H9 (cell line): ENCODE measurements around the gene RUNX2. TPM values are rescaled to one million over a fixed set of nuclear protein-coding genes. Genes with fewer than 3 reads are reported as not detected.
"Not testable (repeated sequence)": the region's sequence is repeated elsewhere in the genome, so short reads cannot be mapped to it uniquely, and the experiment has no call there.

Experiments
- DNase-seq: peaks from one replicate; pipeline ENCODE4 v3.0.0-alpha.2; 2017
- H2AFZ ChIP-seq: one replicate; pipeline ENCODE4 v1.6.1; 2013; ENCODE audit warnings: mild to moderate bottlenecking, low read length, control low read depth, moderate library complexity
- H2AK5ac ChIP-seq: 2 replicates; pipeline ENCODE4 v1.6.1; 2013; ENCODE audit warnings: low read length, control low read depth, mixed read lengths; ENCODE audit not compliant: insufficient read length
- H2BK120ac ChIP-seq: one replicate; pipeline ENCODE4 v1.6.1; 2013; ENCODE audit warnings: low read depth, mild to moderate bottlenecking, low read length, control low read depth, inconsistent platforms; ENCODE audit not compliant: poor library complexity, severe bottlenecking
- H2BK12ac ChIP-seq: 2 replicates; pipeline ENCODE4 v1.6.1; 2013; ENCODE audit warnings: low read length, control low read depth, mixed read lengths, low read depth; ENCODE audit not compliant: insufficient read length
- H2BK15ac ChIP-seq: 2 replicates; pipeline ENCODE4 v1.6.1; 2013; ENCODE audit warnings: low read depth, low read length, control low read depth
- H2BK20ac ChIP-seq: one replicate; pipeline ENCODE4 v1.6.1; 2013; ENCODE audit warnings: low read depth, mild to moderate bottlenecking, low read length, control low read depth, inconsistent platforms; ENCODE audit not compliant: poor library complexity, severe bottlenecking
- H2BK5ac ChIP-seq: 2 replicates; pipeline ENCODE4 v1.6.1; 2013; ENCODE audit warnings: low read length, control low read depth, mixed read lengths; ENCODE audit not compliant: insufficient read length
- H3K14ac ChIP-seq: 2 replicates; pipeline ENCODE4 v1.6.1; 2013; ENCODE audit warnings: low read length, control low read depth; ENCODE audit not compliant: insufficient read depth
- H3K18ac ChIP-seq: 2 replicates; pipeline ENCODE4 v1.6.1; 2013; ENCODE audit warnings: low read depth, mild to moderate bottlenecking, mixed read lengths, low read length, control low read depth; ENCODE audit not compliant: insufficient read length
- H3K23ac ChIP-seq: 2 replicates; pipeline ENCODE4 v1.6.1; 2013; ENCODE audit warnings: low read length, control low read depth, mixed read lengths, low read depth; ENCODE audit not compliant: insufficient read length
- H3K23me2 ChIP-seq: 2 replicates; pipeline ENCODE4 v1.6.1; 2013; ENCODE audit warnings: low read depth, mild to moderate bottlenecking, mixed read lengths, low read length, control low read depth; ENCODE audit not compliant: insufficient read length, poor library complexity, severe bottlenecking
- H3K27ac ChIP-seq: 2 replicates; pipeline ENCODE4 v1.5.1; 2013; ENCODE audit warnings: low read length, control low read depth, mixed read lengths, low read depth; ENCODE audit not compliant: insufficient read length
- H3K27me3 ChIP-seq: 2 replicates; pipeline ENCODE4 v1.6.1; 2013; ENCODE audit warnings: low read length, control low read depth, inconsistent platforms; ENCODE audit not compliant: insufficient read depth
- H3K4ac ChIP-seq: 2 replicates; pipeline ENCODE4 v1.6.1; 2013; ENCODE audit warnings: low read depth, mild to moderate bottlenecking, control low read depth, inconsistent platforms, low read length, moderate library complexity
- H3K4me1 ChIP-seq: 2 replicates; pipeline ENCODE4 v1.6.1; 2013; ENCODE audit warnings: low read length, control low read depth, inconsistent platforms; ENCODE audit not compliant: insufficient read depth
- H3K4me2 ChIP-seq: 2 replicates; pipeline ENCODE4 v1.6.1; 2013; ENCODE audit warnings: low read length, control low read depth, mixed read lengths; ENCODE audit not compliant: insufficient read length, insufficient read depth
- H3K56ac ChIP-seq: 2 replicates; pipeline ENCODE4 v1.6.1; 2013; ENCODE audit warnings: low read depth, mild to moderate bottlenecking, mixed read lengths, low read length, control low read depth; ENCODE audit not compliant: insufficient read length
- H3K79me1 ChIP-seq: 2 replicates; pipeline ENCODE4 v1.6.1; 2013; ENCODE audit warnings: low read depth, mild to moderate bottlenecking, moderate library complexity, low read length, control low read depth, inconsistent platforms; ENCODE audit not compliant: insufficient read depth, poor library complexity, severe bottlenecking
- H3K79me2 ChIP-seq: 2 replicates; pipeline ENCODE4 v1.6.1; 2013; ENCODE audit warnings: low read length, control low read depth, inconsistent platforms; ENCODE audit not compliant: insufficient read depth
- H3K9ac ChIP-seq: 2 replicates; pipeline ENCODE4 v1.6.1; 2013; ENCODE audit warnings: low read length, control low read depth, mixed read lengths; ENCODE audit not compliant: insufficient read length; ENCODE audit errors: extremely low read depth
- H3K9me3 ChIP-seq: one replicate; pipeline ENCODE4 v1.6.1; 2013; ENCODE audit warnings: low read depth, low read length, inconsistent platforms; ENCODE audit not compliant: control insufficient read depth
- H3T11ph ChIP-seq: one replicate; pipeline ENCODE4 v1.6.1; 2013; ENCODE audit warnings: mild to moderate bottlenecking, low read length, control low read depth, inconsistent platforms
- H4K20me1 ChIP-seq: one replicate; pipeline ENCODE4 v1.6.1; 2013; ENCODE audit not compliant: control insufficient read depth, insufficient read length, insufficient read depth
- H4K5ac ChIP-seq: 2 replicates; pipeline ENCODE4 v1.6.1; 2013; ENCODE audit warnings: low read depth, mild to moderate bottlenecking, mixed read lengths, low read length, control low read depth; ENCODE audit not compliant: insufficient read length
- H4K8ac ChIP-seq: replicated peaks from 2 replicates; pipeline ENCODE4 v1.6.1; 2013; ENCODE audit warnings: low read length, control low read depth, mixed read lengths, low read depth; ENCODE audit not compliant: insufficient read length
- H4K91ac ChIP-seq: 2 replicates; pipeline ENCODE4 v1.6.1; 2013; ENCODE audit warnings: low read depth, mild to moderate bottlenecking, moderate library complexity, mixed read lengths, low read length, control low read depth; ENCODE audit not compliant: insufficient read length
- H3K27ac Mint-ChIP-seq, 3 experiments: 2 replicates in 2 of 3; 3 replicates in 1 of 3; pipeline ENCODE4 v1.8.0; 2020 to 2021; ENCODE audit warnings: mixed read lengths in 3 of 3, mild to moderate bottlenecking in 1 of 3, moderate library complexity in 1 of 3
- H3K27me3 Mint-ChIP-seq: 2 replicates; pipeline ENCODE4 v1.8.0; 2021; ENCODE audit warnings: low read depth, mild to moderate bottlenecking, moderate library complexity, mixed read lengths
- H3K36me3 Mint-ChIP-seq, 3 experiments: 2 replicates in 2 of 3; 3 replicates in 1 of 3; pipeline ENCODE4 v1.8.0; 2020 to 2021; ENCODE audit warnings: low read depth in 3 of 3, mixed read lengths in 3 of 3; ENCODE audit not compliant: insufficient read depth in 1 of 3
- H3K4me1 Mint-ChIP-seq, 2 experiments: 2 replicates each; pipeline ENCODE4 v1.8.0; 2020; ENCODE audit warnings: mixed read lengths in 2 of 2
- H3K4me3 Mint-ChIP-seq, 2 experiments: 2 replicates in 1 of 2; 3 replicates in 1 of 2; pipeline ENCODE4 v1.8.0; 2020 to 2021; ENCODE audit warnings: mild to moderate bottlenecking in 2 of 2, mixed read lengths in 2 of 2, moderate library complexity in 1 of 2
- H3K9me3 Mint-ChIP-seq, 2 experiments: 2 replicates in 1 of 2; 3 replicates in 1 of 2; pipeline ENCODE4 v1.8.0; 2020; ENCODE audit warnings: mild to moderate bottlenecking in 2 of 2, mixed read lengths in 2 of 2, moderate library complexity in 1 of 2
- CTCF ChIP-seq: fragments of 200-600 bp; sonication (generic); conservative IDR thresholded peaks from 3 replicates; pipeline ENCODE4 v1.8.0; 2021; ENCODE audit warnings: antibody characterized with exemption, mild to moderate bottlenecking
- WGBS: extraction: QIAGEN DNeasy Blood & Tissue Kit; methylation state at CpG from one replicate; pipeline ENCODE4 v1.1.7; 2013; ENCODE audit warnings: missing lambda C conversion rate, low lambda C conversion rate, mixed read lengths; ENCODE audit not compliant: insufficient read length; ENCODE audit errors: extremely low coverage; 5-methylcytosine and 5-hydroxymethylcytosine counted together
- total RNA-seq: library from RNA; stranded (reverse); gene quantifications from 2 replicates; pipeline ENCODE4 v1.2.1, GENCODE V29; 2021

RUNX2 gene
- total RNA-seq, 1 experiment from 2014 or later = 0.15 TPM

GRCh38 chr6:45293306-45293705, 34.8 kb upstream of the RUNX2 start:
- H4K5ac ChIP-seq = no peak overlapping the region
- peaks cover 9 to 19% of the 10 kb centered on the region in 2 experiments for H3K4me1 Mint-ChIP-seq
- no peaks in the 10 kb centered on the region for H4K20me1 ChIP-seq
- H3K27ac ChIP-seq = no peak overlapping the region
- H3T11ph ChIP-seq = no peak overlapping the region
- H2AK5ac ChIP-seq = no peak overlapping the region
- H3K56ac ChIP-seq = no peak overlapping the region
- H3K4me3 Mint-ChIP-seq = no peak overlapping the region
- no peak overlapping the region for H3K9ac ChIP-seq
- no peak for TF ChIP-seq CTCF
- H3K36me3 Mint-ChIP-seq = peaks cover 2 to 15% (median 11%) of the 10 kb centered on the region in 3 experiments; a peak in 6 of 7 replicates
- no peak overlapping the region for H3K27ac Mint-ChIP-seq
- H3K14ac ChIP-seq = no peak overlapping the region
- no peaks in the 10 kb centered on the region for H3K4me1 ChIP-seq
- no CpG with 5 or more reads among the region's 3 CpGs for WGBS
- no peaks in the 10 kb centered on the region for H3K9me3 ChIP-seq
- no peak overlapping the region for H3K18ac ChIP-seq
- H3K4me2 ChIP-seq = no peak overlapping the region
- no peak overlapping the region for H2AFZ ChIP-seq
- no peak overlapping the region for H2BK12ac ChIP-seq
- H2BK20ac ChIP-seq = no peak overlapping the region
- no peaks in the 10 kb centered on the region for H3K23me2 ChIP-seq
- H3K9me3 Mint-ChIP-seq = peaks cover 5 to 9% of the 10 kb centered on the region in 2 experiments; a peak in 3 of 5 replicates
- H2BK15ac ChIP-seq = no peak overlapping the region
- no peaks in the 10 kb centered on the region for H3K27me3 Mint-ChIP-seq
- H3K4ac ChIP-seq = no peak overlapping the region
- H4K91ac ChIP-seq = no peak overlapping the region
- no peaks in the 10 kb centered on the region for H3K79me1 ChIP-seq
- DNase-seq = no peak
- no peak overlapping the region for H2BK120ac ChIP-seq
- H2BK5ac ChIP-seq = no peak overlapping the region
- no peaks in the 10 kb centered on the region for H3K79me2 ChIP-seq
- no peak overlapping the region for H3K23ac ChIP-seq
- no peaks in the 10 kb centered on the region for H3K27me3 ChIP-seq
- H4K8ac ChIP-seq = no peak overlapping the region

GRCh38 chr6:45294065-45294701, 33.9 kb upstream of the RUNX2 start:
- not testable (repeated sequence) for H2BK20ac ChIP-seq, H3K18ac ChIP-seq, H4K5ac ChIP-seq, H3K23me2 ChIP-seq, H4K8ac ChIP-seq, H2AK5ac ChIP-seq, H3T11ph ChIP-seq, H3K23ac ChIP-seq, H3K56ac ChIP-seq, H3K4me2 ChIP-seq, H3K4me1 ChIP-seq, H3K27me3 Mint-ChIP-seq, H3K27ac ChIP-seq, H3K4me3 Mint-ChIP-seq, H3K4ac ChIP-seq, H3K9me3 Mint-ChIP-seq, H3K14ac ChIP-seq, H4K91ac ChIP-seq, H2BK12ac ChIP-seq, H4K20me1 ChIP-seq, DNase-seq, H3K9ac ChIP-seq, H2BK15ac ChIP-seq, H2BK5ac ChIP-seq, H3K27me3 ChIP-seq, H2BK120ac ChIP-seq, H2AFZ ChIP-seq, H3K79me1 ChIP-seq, H3K79me2 ChIP-seq, H3K9me3 ChIP-seq
- Mint-ChIP-seq H3K27ac (peak overlapping the region in 2 of 3 experiments; percentile 12 to 38; a peak in 2 of 7 replicates), H3K36me3 (peaks cover 2 to 15% (median 11%) of the 10 kb centered on the region in 3 experiments; a peak in 6 of 7 replicates), H3K4me1 (peaks cover 9 to 19% of the 10 kb centered on the region in 2 experiments)
- WGBS = no CpG with 5 or more reads among the region's 1 CpG
